Measurements from ENCODE around the gene ATP4B. TPM values are rescaled to one million over a fixed set of nuclear protein-coding genes. Genes with fewer than 3 reads are reported as not detected.
A peak's percentile ranks its signal among the peaks of the same experiment; 100 is the strongest.

ATP4B gene
- total RNA-seq, 1 experiment from 2014 or later, result not detected

DNA sequence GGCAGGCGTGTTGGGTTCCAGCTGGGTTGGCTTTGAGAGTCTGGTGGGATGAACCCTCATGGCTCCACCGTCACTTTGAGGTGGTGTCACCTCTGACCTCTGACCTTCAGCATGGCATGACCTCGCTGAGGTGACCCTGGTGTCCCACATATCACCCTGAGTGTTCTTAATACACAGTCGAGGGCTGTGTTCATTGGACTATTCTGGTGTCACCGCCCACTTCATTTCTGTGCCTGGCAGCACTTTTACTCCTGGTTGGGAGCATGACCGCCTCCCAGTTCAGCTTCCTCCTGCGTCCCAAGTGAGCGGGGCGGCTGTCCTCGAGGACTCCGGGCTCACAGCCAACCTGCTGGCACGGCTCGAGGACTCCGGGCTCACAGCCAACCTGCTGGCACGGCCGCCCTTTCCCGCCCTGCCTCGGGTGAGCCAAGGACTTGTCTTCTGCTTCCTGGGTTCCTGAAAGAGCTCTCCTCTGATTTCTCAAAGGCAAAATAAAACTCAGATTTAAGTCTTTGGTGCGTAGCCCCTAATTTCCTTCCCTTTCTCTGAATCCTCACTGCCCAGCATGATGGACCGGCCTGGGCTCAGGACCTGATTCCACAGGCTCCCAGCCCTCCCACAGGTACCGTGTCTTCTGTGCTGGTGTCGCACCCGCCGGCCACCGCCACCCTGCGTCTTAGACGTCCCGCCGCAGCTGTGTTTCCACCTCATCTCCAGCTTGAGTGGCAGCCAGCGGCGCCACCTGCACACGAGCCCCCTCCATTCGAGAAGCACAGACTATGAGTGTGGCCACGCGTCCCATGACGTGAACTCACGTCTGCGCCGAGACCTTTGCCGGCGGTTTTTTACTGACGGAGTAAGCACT is 10.4 kb downstream of the ATP4B start:
- DNase-seq, result peak in 1 of 2 experiments; percentile 30
- no peak overlapping the region for H3K27ac Mint-ChIP-seq (ENCODE audit: unreplicated experiment)
- TF ChIP-seq CTCF (IDR thresholded peaks at IDR 0.05; ENCODE audit: insufficient read depth in 1 of 2, low read depth in 1 of 2, low read length in 1 of 2, severe bottlenecking in 1 of 2, unreplicated experiment in 1 of 2), result no peak
- no peaks in the 10 kb centered on the region for H3K4me1 Mint-ChIP-seq (ENCODE audit: low read depth, unreplicated experiment)
- CTCF ChIA-PET, result no interaction called here
- peaks cover 29% of the 10 kb centered on the region for H3K36me3 Mint-ChIP-seq (ENCODE audit: insufficient read depth, unreplicated experiment)
- intact Hi-C loops (cut with micrococcal nuclease; ENCODE audit: unreplicated experiment), result no loop called here
- H3K27me3 Mint-ChIP-seq (ENCODE audit: insufficient read depth, unreplicated experiment), result no peaks in the 10 kb centered on the region
- H3K4me3 ChIP-seq (ENCODE audit: low read depth, low read length), result no peak overlapping the region
- POLR2A ChIA-PET, result no interaction called here
- no peak overlapping the region for H3K4me3 Mint-ChIP-seq (ENCODE audit: unreplicated experiment)
- H3K9me3 ChIP-seq, result no peaks in the 10 kb centered on the region
- no peaks in the 10 kb centered on the region for H3K36me3 ChIP-seq (ENCODE audit: control insufficient read depth, insufficient read depth, low read length)
- BruUV-seq (replicated peaks), result no TSS peak
- no peaks in the 10 kb centered on the region for H3K27me3 ChIP-seq (replicated peaks; ENCODE audit: control insufficient read depth, insufficient read depth, low read length)
- H3K9me3 Mint-ChIP-seq (ENCODE audit: unreplicated experiment), result no peaks in the 10 kb centered on the region
- no peaks in the 10 kb centered on the region for H3K4me1 ChIP-seq

DNA sequence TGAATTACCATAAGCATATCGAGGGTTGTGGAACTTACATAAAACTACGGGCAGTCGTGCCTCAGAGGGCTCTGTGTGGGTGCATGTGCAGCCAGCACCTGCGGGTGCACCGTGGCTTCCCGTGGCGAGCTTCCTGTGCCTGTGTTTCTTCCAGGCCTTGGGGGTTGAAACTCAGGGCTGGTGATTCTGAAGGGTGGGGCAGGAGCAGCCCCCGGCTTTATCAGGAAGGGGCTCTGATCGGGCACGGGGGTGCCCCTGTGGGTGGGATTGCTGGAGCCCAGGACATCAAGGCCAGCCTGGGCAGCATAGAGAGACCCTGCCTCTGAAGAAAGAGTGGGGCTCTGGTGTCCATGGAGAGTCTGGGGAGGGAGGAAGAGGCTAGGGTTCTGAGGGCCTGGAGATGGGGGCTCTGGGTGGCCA is 11.1 kb downstream of the ATP4B start:
- H3K27ac Mint-ChIP-seq (ENCODE audit: unreplicated experiment), result no peak overlapping the region
- no peak for TF ChIP-seq CTCF (IDR thresholded peaks at IDR 0.05; ENCODE audit: insufficient read depth in 1 of 2, low read depth in 1 of 2, low read length in 1 of 2, severe bottlenecking in 1 of 2, unreplicated experiment in 1 of 2)
- H3K9me3 Mint-ChIP-seq (ENCODE audit: unreplicated experiment), result no peaks in the 10 kb centered on the region
- no peaks in the 10 kb centered on the region for H3K4me1 Mint-ChIP-seq (ENCODE audit: low read depth, unreplicated experiment)
- no peak overlapping the region for H3K4me3 Mint-ChIP-seq (ENCODE audit: unreplicated experiment)
- BruUV-seq (replicated peaks), result no TSS peak
- Histone ChIP-seq H3K4me1 (no peaks in the 10 kb centered on the region), H3K36me3 (ENCODE audit: control insufficient read depth, insufficient read depth, low read length) (no peaks in the 10 kb centered on the region), H3K27me3 (replicated peaks; ENCODE audit: control insufficient read depth, insufficient read depth, low read length) (no peaks in the 10 kb centered on the region), H3K4me3 (ENCODE audit: low read depth, low read length) (no peak overlapping the region), H3K9me3 (no peaks in the 10 kb centered on the region)
- intact Hi-C loops (cut with micrococcal nuclease; ENCODE audit: unreplicated experiment), result no loop called here
- peak in 1 of 2 experiments; percentile 22 for DNase-seq
- POLR2A ChIA-PET, result no interaction called here
- peaks cover 35% of the 10 kb centered on the region for H3K36me3 Mint-ChIP-seq (ENCODE audit: insufficient read depth, unreplicated experiment)
- H3K27me3 Mint-ChIP-seq (ENCODE audit: insufficient read depth, unreplicated experiment), result no peaks in the 10 kb centered on the region
- CTCF ChIA-PET, result interaction anchor here (0.6 kb wide), 1 partner anchor 101 kb away, joined by 3 read pairs; no protein-coding TSS in a partner anchor

GRCh38 chr13:113646376-113646775 is 11.6 kb downstream of the ATP4B start:
- POLR2A ChIA-PET, result no interaction called here
- no peak overlapping the region for H3K4me3 ChIP-seq (ENCODE audit: low read depth, low read length)
- H3K27me3 ChIP-seq (replicated peaks; ENCODE audit: control insufficient read depth, insufficient read depth, low read length), result no peaks in the 10 kb centered on the region
- H3K27ac Mint-ChIP-seq (ENCODE audit: unreplicated experiment), result no peak overlapping the region
- peak in 1 of 2 experiments; percentile 14 for DNase-seq
- no peaks in the 10 kb centered on the region for H3K9me3 ChIP-seq
- H3K36me3 Mint-ChIP-seq (ENCODE audit: insufficient read depth, unreplicated experiment), result peaks cover 41% of the 10 kb centered on the region
- H3K9me3 Mint-ChIP-seq (ENCODE audit: unreplicated experiment), result no peaks in the 10 kb centered on the region
- no peaks in the 10 kb centered on the region for H3K4me1 ChIP-seq
- CTCF ChIA-PET, result interaction anchor here (0.6 kb wide), 1 partner anchor 101 kb away, joined by 3 read pairs; no protein-coding TSS in a partner anchor
- BruUV-seq (replicated peaks), result no TSS peak
- H3K27me3 Mint-ChIP-seq (ENCODE audit: insufficient read depth, unreplicated experiment), result no peaks in the 10 kb centered on the region
- H3K36me3 ChIP-seq (ENCODE audit: control insufficient read depth, insufficient read depth, low read length), result no peaks in the 10 kb centered on the region
- intact Hi-C loops (cut with micrococcal nuclease; ENCODE audit: unreplicated experiment), result no loop called here
- no peak overlapping the region for H3K4me3 Mint-ChIP-seq (ENCODE audit: unreplicated experiment)
- H3K4me1 Mint-ChIP-seq (ENCODE audit: low read depth, unreplicated experiment), result no peaks in the 10 kb centered on the region
- no peak for TF ChIP-seq CTCF (IDR thresholded peaks at IDR 0.05; ENCODE audit: insufficient read depth in 1 of 2, low read depth in 1 of 2, low read length in 1 of 2, severe bottlenecking in 1 of 2, unreplicated experiment in 1 of 2)

All from Caco-2 (cell line).